ENCODE data around the gene AKAP17A. TPM values are rescaled to one million over a fixed set of nuclear protein-coding genes. Genes with fewer than 3 reads are reported as not detected.

Gene AKAP17A
- total and polyA plus RNA-seq, 2 of the 8 experiments (the other 6 are each of a cell fraction or from before 2014, with no cell fraction given) = 14.0 to 41.2 TPM

- Histone ChIP-seq H4K20me1 (replicated peaks in 1 of 2; ENCODE audit: control insufficient read depth in 1 of 2, insufficient read depth in 2 of 2, low read length in 2 of 2) (no peaks in the 10 kb centered on the region), H3K27me3 (replicated peaks in 1 of 4; ENCODE audit: control insufficient read depth in 3 of 4, extremely low read depth in 1 of 4, insufficient read depth in 3 of 4, low read length in 3 of 4) (no peaks in the 10 kb centered on the region), H3K36me3 (ENCODE audit: control insufficient read depth in 2 of 4, insufficient read depth in 4 of 4, low read length in 3 of 4) (no peaks in the 10 kb centered on the region), H3K79me1 (ENCODE audit: low read depth, low read length) (no peaks in the 10 kb centered on the region), H2BK120ac (replicated peaks; ENCODE audit: low read depth, low read length) (no peak overlapping the region), H3K27ac (ENCODE audit: low read depth, low read length) (no peak overlapping the region), H3K4me2 (ENCODE audit: insufficient read depth in 1 of 2, low read depth in 2 of 2, low read length in 2 of 2) (no peak overlapping the region), H2BK12ac (ENCODE audit: low read depth, low read length) (no peak overlapping the region), H3K56ac (replicated peaks; ENCODE audit: insufficient read length, low read depth, low read length) (no peak overlapping the region), H3K4me3 (ENCODE audit: extremely low read depth in 1 of 4, insufficient read depth in 2 of 4, low read depth in 3 of 4, low read length in 4 of 4) (no peak overlapping the region), H2BK5ac (ENCODE audit: low read depth, low read length) (no peak overlapping the region), H3K79me2 (ENCODE audit: control insufficient read depth in 1 of 2, insufficient read depth in 2 of 2, low read length in 2 of 2) (no peaks in the 10 kb centered on the region), H2AFZ (ENCODE audit: low read length) (no peak overlapping the region), H3K14ac (ENCODE audit: insufficient read length) (no peak overlapping the region), H2BK20ac (ENCODE audit: low read length) (no peak overlapping the region), H3K23me2 (ENCODE audit: low read depth, low read length) (no peaks in the 10 kb centered on the region), H3K4ac (replicated peaks; ENCODE audit: insufficient read length, low read depth, low read length) (no peak overlapping the region), H3K18ac (ENCODE audit: extremely low read depth, low read length) (no peak overlapping the region), H2AK5ac (ENCODE audit: low read depth, low read length) (no peak overlapping the region), H2BK15ac (ENCODE audit: low read length) (no peak overlapping the region; the same call in 1 of the 2 replicates), H3K4me1 (replicated peaks in 1 of 4; ENCODE audit: control insufficient read depth in 3 of 4, insufficient read depth in 4 of 4, low read length in 3 of 4) (peaks cover 0 to 4% (median 2%) of the 10 kb centered on the region in 4 experiments; a peak in 2 of 7 replicates), H3K9me3 (ENCODE audit: insufficient read depth in 2 of 2, low read depth in 1 of 2, low read length in 1 of 2) (no peaks in the 10 kb centered on the region), H4K8ac (ENCODE audit: extremely low read depth, insufficient read depth, low read length) (no peak overlapping the region), H3K23ac (ENCODE audit: insufficient read length) (no peak overlapping the region), H4K91ac (replicated peaks; ENCODE audit: insufficient read length, low read length) (no peak overlapping the region), H3K9ac (replicated peaks in 1 of 4; ENCODE audit: extremely low read depth in 1 of 4, low read depth in 3 of 4, low read length in 3 of 4) (no peak overlapping the region), H4K5ac (ENCODE audit: insufficient read length, low read depth, low read length) (no peak overlapping the region)
- WGBS, 2 experiments (ENCODE audit: extremely low coverage in 1 of 2, insufficient coverage in 1 of 2, insufficient read length in 1 of 2, insufficient replicate concordance in 2 of 2, low coverage in 1 of 2, low lambda C conversion rate in 2 of 2, missing lambda C conversion rate in 1 of 2) = 81% methylated on average over 15 of the region's 15 CpGs; no CpG with 5 or more reads in 1 of the 2 experiments
- DNase-seq (ENCODE audit: low read depth in 1 of 2, low spot score in 2 of 2) (no peak), FAIRE-seq (no peak)
- POLR2A ChIA-PET (ENCODE audit: partially characterized antibody) = no interaction called here
- CTCF ChIA-PET (ENCODE audit: partially characterized antibody) = no interaction called here
- TF ChIP-seq ZNF274 (IDR thresholded peaks at IDR 0.05; ENCODE audit: borderline replicate concordance, extremely low read depth, low read length) (no peak), JUN (IDR thresholded peaks at IDR 0.05; ENCODE audit: low read depth, low read length) (no peak), CTCF (IDR thresholded peaks at IDR 0.05; ENCODE audit: control extremely low read depth in 1 of 3, insufficient read depth in 1 of 3, low read depth in 1 of 3, low read length in 3 of 3) (no peak), SP4 (IDR thresholded peaks at IDR 0.05; ENCODE audit: low read length) (no peak), FOSL1 (IDR thresholded peaks at IDR 0.05; ENCODE audit: insufficient read depth, low read depth, low read length) (no peak), HDAC2 (IDR thresholded peaks at IDR 0.05; ENCODE audit: borderline replicate concordance in 1 of 2, low read depth in 2 of 2, low read length in 2 of 2) (no peak), EZH2 (IDR thresholded peaks at IDR 0.05; ENCODE audit: low read depth, low read length, severe bottlenecking) (no peak), BACH1 (IDR thresholded peaks at IDR 0.05; ENCODE audit: low read length) (no peak), ATF2 (IDR thresholded peaks at IDR 0.05; ENCODE audit: low read length) (no peak), GABPA (IDR thresholded peaks at IDR 0.05; ENCODE audit: borderline replicate concordance, insufficient read depth, low read length) (no peak)
Observed at GRCh38 chrX:1610166-1610565, 18.8 kb downstream of the AKAP17A start.

All from H1 (cell line).